Body of pancreas (tissue), 4 donors: ENCODE measurements around the gene TM4SF20. TPM values are rescaled to one million over a fixed set of nuclear protein-coding genes. Genes with fewer than 3 reads are reported as not detected.
"Not testable (repeated sequence)": the region's sequence is repeated elsewhere in the genome, so short reads cannot be mapped to it uniquely, and the experiment has no call there.

ENCODE experiments used
- ATAC-seq: fragments of 150-250 bp; one replicate; pipeline ENCODE4 v1.9.1; 2016
- DNase-seq, 4 donors: peaks; one replicate each; pipeline ENCODE4 v3.0.0-alpha.2; 2019
- H3K27ac ChIP-seq, 4 donors: fragments of 200-600 bp; sonication (generic); 1 replicate in 3 of 4; 2 replicates in 1 of 4; pipeline versions ENCODE4 v1.5.1 to v1.6.1; 2016 to 2019; ENCODE audit warnings: mild to moderate bottlenecking in 1 of 4, mixed read lengths in 1 of 4, moderate library complexity in 1 of 4
- H3K27me3 ChIP-seq, 2 donors: fragments of 200-600 bp; sonication (generic); one replicate each; pipeline ENCODE4 v1.6.0; 2016; ENCODE audit warnings: mild to moderate bottlenecking in 1 of 2
- H3K36me3 ChIP-seq, 2 donors: fragments of 200-600 bp; sonication (generic); replicated peaks in 1 of 2; 2 replicates each; pipeline ENCODE4 v1.5.1; 2016; ENCODE audit warnings: low read depth in 2 of 2; ENCODE audit not compliant: insufficient read depth in 1 of 2
- H3K4me1 ChIP-seq: fragments of 200-600 bp; sonication (generic); one replicate; pipeline ENCODE4 v1.6.0; 2016
- H3K4me3 ChIP-seq, 2 donors: fragments of 200-600 bp; sonication (generic); 1 replicate in 1 of 2; 2 replicates in 1 of 2; pipeline ENCODE4 v1.5.1; 2016 to 2019
- H3K9me3 ChIP-seq, 3 donors: fragments of 200-600 bp; sonication (generic); 1 replicate in 2 of 3; 2 replicates in 1 of 3; pipeline ENCODE4 v1.5.1; 2016
- POLR2A ChIP-seq, 3 donors: fragments of 450-650 bp; IDR thresholded peaks; one replicate each; pipeline ENCODE4 v1.6.1; 2016; ENCODE audit warnings: antibody characterized with exemption in 3 of 3, mild to moderate bottlenecking in 2 of 3
- WGBS, 2 donors: methylation state at CpG; one replicate each; pipeline ENCODE4 v1.1.5; 2017; 5-methylcytosine and 5-hydroxymethylcytosine counted together
- intact Hi-C: fragments of 100-400 bp; cut with DNase I; formaldehyde crosslinking; loops from one replicate; pipeline ENCODE4 v1.15.1; 2023
- total RNA-seq, 2 donors: library from RNA; depleted of rRNA; stranded (reverse); fragments of >200 nt; gene quantifications; one replicate each; pipeline ENCODE4 v1.1.0, GENCODE V29; 2016
- TF ChIP-seq, protein P1 (sequence below), 7 experiments: fragments of 450-650 bp in 4 of 7; fragments of 200-600 bp in 3 of 7; sonication (generic) in 3 of 7; IDR thresholded peaks; one replicate each; pipeline ENCODE4 v1.5.1; 2016 to 2019; ENCODE audit warnings: antibody characterized with exemption in 7 of 7

TM4SF20 gene
- total RNA-seq, 2 donors from 2014 or later: not detected

DNA sequence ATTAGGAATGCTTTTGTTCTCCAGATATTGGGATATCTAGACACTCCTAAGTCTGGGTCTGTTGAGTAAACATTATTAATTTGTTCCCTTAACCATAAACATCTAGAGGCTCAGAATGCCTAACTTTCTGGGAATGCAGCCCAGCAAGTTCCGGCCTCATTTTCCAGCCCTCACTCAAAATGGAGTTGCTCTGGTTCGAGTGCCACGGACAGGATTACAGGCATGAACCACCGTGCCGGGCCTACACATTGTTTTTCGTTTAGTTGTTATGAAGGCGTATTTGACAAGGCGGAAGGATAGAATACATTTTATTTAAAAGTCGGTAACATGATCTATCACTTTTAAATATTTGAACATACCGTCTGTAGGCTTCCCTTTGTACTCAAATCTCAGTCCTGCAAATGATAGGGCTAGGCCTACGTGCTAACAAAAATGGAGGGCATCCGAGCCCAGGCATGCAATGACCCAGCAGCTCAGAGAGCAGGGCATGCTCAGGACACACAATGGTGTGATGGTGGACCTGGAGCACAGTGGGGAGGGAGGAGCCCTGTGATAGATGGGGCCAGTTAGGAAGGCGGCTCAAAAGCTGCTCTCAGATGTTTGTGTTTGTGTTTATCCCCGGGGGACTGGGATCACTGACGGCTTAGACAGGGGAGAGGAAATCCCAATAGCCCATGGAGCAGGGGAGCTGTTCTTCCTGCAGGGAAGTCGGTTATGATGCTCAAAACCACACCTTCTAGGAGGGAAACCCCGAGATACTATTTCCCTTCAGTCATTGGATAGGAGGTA is 11.6 kb upstream of the TM4SF20 start:
- Histone ChIP-seq H3K4me3 (no peak overlapping the region), H3K27me3 (no peaks in the 10 kb centered on the region), H3K36me3 (no peaks in the 10 kb centered on the region), H3K27ac (no peak overlapping the region), H3K4me1 (no peaks in the 10 kb centered on the region), H3K9me3 (no peaks in the 10 kb centered on the region)
- DNase-seq (no peak), ATAC-seq (no peak)
- 77 to 83% methylated on average over 15 to 17 of the region's 17 CpGs for WGBS, 2 donors
- no peak for TF ChIP-seq POLR2A (IDR thresholded peaks at IDR 0.05)
- TF ChIP-seq, protein P1, sequence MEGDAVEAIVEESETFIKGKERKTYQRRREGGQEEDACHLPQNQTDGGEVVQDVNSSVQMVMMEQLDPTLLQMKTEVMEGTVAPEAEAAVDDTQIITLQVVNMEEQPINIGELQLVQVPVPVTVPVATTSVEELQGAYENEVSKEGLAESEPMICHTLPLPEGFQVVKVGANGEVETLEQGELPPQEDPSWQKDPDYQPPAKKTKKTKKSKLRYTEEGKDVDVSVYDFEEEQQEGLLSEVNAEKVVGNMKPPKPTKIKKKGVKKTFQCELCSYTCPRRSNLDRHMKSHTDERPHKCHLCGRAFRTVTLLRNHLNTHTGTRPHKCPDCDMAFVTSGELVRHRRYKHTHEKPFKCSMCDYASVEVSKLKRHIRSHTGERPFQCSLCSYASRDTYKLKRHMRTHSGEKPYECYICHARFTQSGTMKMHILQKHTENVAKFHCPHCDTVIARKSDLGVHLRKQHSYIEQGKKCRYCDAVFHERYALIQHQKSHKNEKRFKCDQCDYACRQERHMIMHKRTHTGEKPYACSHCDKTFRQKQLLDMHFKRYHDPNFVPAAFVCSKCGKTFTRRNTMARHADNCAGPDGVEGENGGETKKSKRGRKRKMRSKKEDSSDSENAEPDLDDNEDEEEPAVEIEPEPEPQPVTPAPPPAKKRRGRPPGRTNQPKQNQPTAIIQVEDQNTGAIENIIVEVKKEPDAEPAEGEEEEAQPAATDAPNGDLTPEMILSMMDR (IDR thresholded peaks at IDR 0.05): no peak
- intact Hi-C loops: no loop called here

DNA sequence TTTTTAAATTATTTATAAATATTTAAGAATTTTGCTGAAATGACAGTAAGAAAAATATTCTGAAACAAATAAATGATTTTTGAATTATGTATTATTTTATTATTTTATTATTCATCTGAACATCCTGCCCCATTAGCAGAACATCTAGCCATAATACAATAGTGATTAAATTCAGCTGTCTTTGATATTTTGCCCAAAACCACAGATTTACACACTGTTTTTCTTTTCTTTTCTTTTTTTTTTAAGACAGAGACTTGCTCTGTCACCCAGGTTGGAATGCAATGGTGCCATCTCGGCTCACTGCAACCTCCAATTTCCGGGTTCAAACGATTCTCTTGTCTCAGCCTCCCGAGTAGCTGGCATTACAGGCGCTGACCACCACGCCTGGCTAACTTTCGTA is 10.6 kb upstream of the TM4SF20 start:
- TF ChIP-seq POLR2A (IDR thresholded peaks at IDR 0.05): no peak
- TF ChIP-seq, protein P1 (IDR thresholded peaks at IDR 0.05): no peak

DNA sequence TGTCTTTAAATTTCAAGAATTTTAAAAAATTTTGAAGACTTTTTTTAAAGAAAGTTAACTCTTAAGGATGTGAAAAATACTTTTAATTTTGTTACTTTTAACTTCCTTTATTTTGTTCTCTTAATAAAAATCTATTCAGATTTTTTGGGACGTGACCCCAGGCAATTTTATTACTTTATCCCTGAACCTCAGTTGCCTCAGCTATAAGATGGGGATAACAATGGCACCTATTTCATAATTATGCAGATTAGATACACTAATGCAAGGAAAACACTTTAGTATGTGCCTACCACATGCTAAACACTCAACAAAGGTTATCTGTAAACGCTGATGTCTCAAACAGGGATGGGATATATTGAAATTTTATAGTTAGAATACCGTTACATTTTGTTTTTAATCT is 10.1 kb upstream of the TM4SF20 start:
- Histone ChIP-seq H3K9me3 (no peaks in the 10 kb centered on the region), H3K4me1 (no peaks in the 10 kb centered on the region), H3K27ac (no peak overlapping the region), H3K27me3 (no peaks in the 10 kb centered on the region), H3K4me3 (no peak overlapping the region), H3K36me3 (no peaks in the 10 kb centered on the region)
- intact Hi-C loops: no loop called here
- WGBS, 2 donors: 75 to 82% methylated on average over 3 of the region's 3 CpGs
- ATAC-seq: no peak
- no peak for TF ChIP-seq POLR2A (IDR thresholded peaks at IDR 0.05)
- TF ChIP-seq, protein P1 (IDR thresholded peaks at IDR 0.05): no peak
- DNase-seq: no peak

More for the DNA sequence above, 10.6 kb upstream of the TM4SF20 start:
- WGBS, 2 donors: 82 to 91% methylated on average over 7 of the region's 7 CpGs
- Histone ChIP-seq H3K27me3 (no peaks in the 10 kb centered on the region), H3K27ac (no peak overlapping the region), H3K9me3 (no peaks in the 10 kb centered on the region), H3K4me3 (no peak overlapping the region), H3K36me3 (no peaks in the 10 kb centered on the region), H3K4me1 (no peaks in the 10 kb centered on the region)
- intact Hi-C loops: no loop called here
- DNase-seq (no peak), ATAC-seq (no peak)

DNA sequence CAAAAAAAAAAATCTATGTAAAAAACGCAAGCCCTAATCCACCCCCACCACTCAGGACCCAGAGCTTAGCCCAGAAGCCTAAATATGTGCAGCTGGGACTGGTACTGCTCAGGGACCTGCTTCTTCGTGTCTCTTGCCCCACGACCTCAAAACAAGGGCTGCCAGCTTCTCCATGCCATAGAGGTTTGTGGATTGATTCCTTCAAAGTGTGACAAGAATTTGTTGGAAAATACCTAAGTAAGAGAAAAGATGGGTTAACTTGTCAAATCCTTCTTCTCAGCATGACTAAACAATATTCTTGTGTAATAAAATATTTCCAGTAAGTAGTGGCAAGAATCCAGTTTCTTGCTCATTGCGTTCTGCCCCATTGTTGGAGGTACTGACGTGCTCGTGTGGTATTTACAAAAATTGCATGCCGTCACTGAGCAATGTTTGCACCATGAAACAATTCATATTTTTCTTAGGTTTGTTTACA is 9.5 kb upstream of the TM4SF20 start:
- DNase-seq (no peak), ATAC-seq (no peak)
- no peak for TF ChIP-seq POLR2A (IDR thresholded peaks at IDR 0.05)
- TF ChIP-seq, protein P1 (IDR thresholded peaks at IDR 0.05): no peak

DNA sequence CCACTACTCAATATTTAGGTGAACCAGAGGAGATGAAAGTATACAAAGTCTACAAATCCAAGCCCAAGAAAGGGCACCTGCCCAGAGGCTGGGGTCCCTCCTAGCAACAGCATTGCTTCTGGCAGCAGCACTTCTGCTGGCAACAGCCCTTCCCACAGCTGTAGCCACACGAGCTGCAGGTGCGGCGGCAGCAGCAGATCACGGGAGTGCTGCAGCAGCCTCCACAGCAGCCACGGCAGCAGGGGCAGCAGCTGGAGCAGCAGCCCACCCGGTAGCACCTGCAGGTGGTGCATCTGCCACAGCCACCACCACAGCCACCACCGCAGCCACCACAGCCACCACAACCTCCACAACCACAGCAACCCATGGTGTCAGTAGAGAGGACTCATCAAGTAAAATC is 8.5 kb upstream of the TM4SF20 start, which contains the start of gene SCYGR1:
TSS of gene SCYGR1 (minus strand) at position 367 of the 400 bp plus-strand sequence. CDS start at position 367, 0 bp downstream.
- H3K4me3 ChIP-seq, intact Hi-C loops, DNase-seq, H3K27ac ChIP-seq, H3K9me3 ChIP-seq, H3K36me3 ChIP-seq, H3K4me1 ChIP-seq, ATAC-seq, H3K27me3 ChIP-seq: not testable (repeated sequence)
- WGBS, 2 donors: 66% methylated on average over 7 of the region's 7 CpGs; no CpG with 5 or more reads in 1 of the 2 donors

More for the DNA sequence above, 9.5 kb upstream of the TM4SF20 start:
- 74 to 75% methylated on average over 7 of the region's 7 CpGs for WGBS, 2 donors
- Histone ChIP-seq H3K27ac (no peak overlapping the region), H3K27me3 (no peaks in the 10 kb centered on the region), H3K9me3 (no peaks in the 10 kb centered on the region), H3K4me1 (no peaks in the 10 kb centered on the region), H3K4me3 (no peak overlapping the region), H3K36me3 (no peaks in the 10 kb centered on the region)
- intact Hi-C loops: no loop called here
